Spinal cord (tissue), 10 donors: ENCODE measurements around the gene MTHFSD. TPM values are rescaled to one million over a fixed set of nuclear protein-coding genes. Genes with fewer than 3 reads are reported as not detected.

Experiments
- DNase-seq, 6 donors: peaks; one replicate each; pipeline versions ENCODE4 v3.0.0 to v3.0.0-alpha.2; 2013 to 2015; ENCODE audit warnings: low spot score in 6 of 6, low read depth in 4 of 6
- H3K27ac ChIP-seq: one replicate; pipeline ENCODE4 v1.5.1; 2013; ENCODE audit warnings: low read depth, low read length, control low read depth
- H3K27me3 ChIP-seq: one replicate; pipeline ENCODE4 v1.6.1; 2013; ENCODE audit warnings: low read length; ENCODE audit not compliant: control insufficient read depth, insufficient read depth
- H3K36me3 ChIP-seq: one replicate; pipeline ENCODE4 v1.6.1; 2013; ENCODE audit warnings: low read length; ENCODE audit not compliant: control insufficient read depth, insufficient read depth
- H3K4me1 ChIP-seq: one replicate; pipeline ENCODE4 v1.6.1; 2013; ENCODE audit warnings: low read length; ENCODE audit not compliant: control insufficient read depth, insufficient read depth
- H3K4me3 ChIP-seq: one replicate; pipeline ENCODE4 v1.5.1; 2013; ENCODE audit warnings: low read depth, low read length, control low read depth
- H3K9me3 ChIP-seq: one replicate; pipeline ENCODE4 v1.6.1; 2013; ENCODE audit warnings: low read length; ENCODE audit not compliant: control insufficient read depth, insufficient read depth
- WGBS: methylation state at CpG from one replicate; pipeline ENCODE4 v1.1.5; 2013; ENCODE audit warnings: missing lambda C conversion rate; ENCODE audit not compliant: insufficient coverage; 5-methylcytosine and 5-hydroxymethylcytosine counted together
- polyA plus RNA-seq, 2 donors: library from polyadenylated mRNA; unstranded; fragments of 120-200 nt; gene quantifications; one replicate each; pipeline ENCODE4 v1.2.1, GENCODE V29; 2013; ENCODE audit not compliant: insufficient read length in 2 of 2
- total RNA-seq, 2 donors: library from RNA; depleted of rRNA in 1 of 2; stranded (reverse); fragments of 120-200 nt in 1 of 2; fragments of >200 nt in 1 of 2; gene quantifications; one replicate each; pipeline versions ENCODE4 v1.2.3 to v1.2.4, GENCODE V29; 2013 to 2014
- donor health status: healthy.

Gene MTHFSD
- total and polyA plus RNA-seq, 4 donors = 16.2 to 20.6 (median 19.5) TPM

GRCh38 chr16:86492267-86492960, 62.6 kb downstream of the MTHFSD start:
- Histone ChIP-seq H3K9me3 (no peaks in the 10 kb centered on the region), H3K36me3 (no peaks in the 10 kb centered on the region), H3K4me3 (no peak overlapping the region), H3K4me1 (peaks cover 23% of the 10 kb centered on the region), H3K27me3 (peaks cover 85% of the 10 kb centered on the region), H3K27ac (no peak overlapping the region)
- whole genome bisulfite sequencing = 42% methylated on average over 2 of the region's 4 CpGs
- DNase-seq = no peak

- peak in 2 of 6 donors; percentile 53 to 57 for DNase-seq
- Histone ChIP-seq H3K4me1 (peaks cover 23% of the 10 kb centered on the region), H3K4me3 (no peak overlapping the region), H3K27me3 (peaks cover 80% of the 10 kb centered on the region), H3K27ac (no peak overlapping the region), H3K9me3 (no peaks in the 10 kb centered on the region), H3K36me3 (no peaks in the 10 kb centered on the region)
- WGBS = 17% methylated on average over 3 of the region's 7 CpGs
Observed at GRCh38 chr16:86491640-86492023, 63.4 kb downstream of the MTHFSD start.

GRCh38 chr16:86490859-86491639, 64.0 kb downstream of the MTHFSD start:
- Histone ChIP-seq H3K27me3 (peaks cover 78% of the 10 kb centered on the region), H3K27ac (no peak overlapping the region), H3K4me1 (peaks cover 23% of the 10 kb centered on the region), H3K36me3 (no peaks in the 10 kb centered on the region), H3K4me3 (no peak overlapping the region), H3K9me3 (no peaks in the 10 kb centered on the region)
- 58% methylated on average over 11 of the region's 13 CpGs for WGBS
- DNase-seq = no peak

- H3K27ac ChIP-seq = no peak overlapping the region
- H3K27me3 ChIP-seq = peaks cover 44% of the 10 kb centered on the region
- no peak for DNase-seq
- H3K4me3 ChIP-seq = no peak overlapping the region
- peaks cover 1% of the 10 kb centered on the region for H3K4me1 ChIP-seq
- H3K9me3 ChIP-seq = peaks cover 5% of the 10 kb centered on the region
- WGBS = 71% methylated on average over 3 of the region's 3 CpGs
- no peaks in the 10 kb centered on the region for H3K36me3 ChIP-seq
Observed at GRCh38 chr16:86485746-86486145, 69.3 kb downstream of the MTHFSD start.

GRCh38 chr16:86484240-86484639, 70.8 kb downstream of the MTHFSD start:
- H3K9me3 ChIP-seq = peaks cover 5% of the 10 kb centered on the region
- H3K4me3 ChIP-seq = no peak overlapping the region
- no peak for DNase-seq
- 77% methylated on average over 3 of the region's 5 CpGs for WGBS
- no peak overlapping the region for H3K27ac ChIP-seq
- peaks cover 7% of the 10 kb centered on the region for H3K4me1 ChIP-seq
- no peaks in the 10 kb centered on the region for H3K36me3 ChIP-seq
- H3K27me3 ChIP-seq = peaks cover 33% of the 10 kb centered on the region

- no peaks in the 10 kb centered on the region for H3K36me3 ChIP-seq
- peaks cover 28% of the 10 kb centered on the region for H3K27me3 ChIP-seq
- H3K9me3 ChIP-seq = peaks cover 5% of the 10 kb centered on the region
- no peak overlapping the region for H3K27ac ChIP-seq
- H3K4me3 ChIP-seq = no peak overlapping the region
- no peak for DNase-seq
- peaks cover 7% of the 10 kb centered on the region for H3K4me1 ChIP-seq
- 96% methylated on average over 2 of the region's 3 CpGs for WGBS
Observed at GRCh38 chr16:86481607-86482006, 73.4 kb downstream of the MTHFSD start.

GRCh38 chr16:86480444-86480843, 74.6 kb downstream of the MTHFSD start:
- WGBS = 33% methylated on average over 13 of the region's 15 CpGs
- no peak overlapping the region for H3K4me3 ChIP-seq
- H3K27me3 ChIP-seq = peaks cover 18% of the 10 kb centered on the region
- DNase-seq = no peak
- peaks cover 7% of the 10 kb centered on the region for H3K4me1 ChIP-seq
- no peaks in the 10 kb centered on the region for H3K36me3 ChIP-seq
- H3K9me3 ChIP-seq = peaks cover 5% of the 10 kb centered on the region
- no peak overlapping the region for H3K27ac ChIP-seq

Other genes with a start within 250 kb of the MTHFSD start
- gene FOXF1, start 44.7 kb downstream of the MTHFSD start, total RNA-seq = under 1 TPM; 0.66 to 0.69 TPM
- 1 to 10 TPM; 1.5 to 1.7 TPM for gene FOXF1, start 44.7 kb downstream of the MTHFSD start, polyA plus RNA-seq
- gene FOXC2, start 11.6 kb upstream of the MTHFSD start, total RNA-seq = 10 to 100 TPM in 1 of 2 donors, 1 to 10 TPM in 1; 9.6 to 17.5 TPM
- gene FOXC2, start 11.6 kb upstream of the MTHFSD start, polyA plus RNA-seq = 10 to 100 TPM in 1 of 2 donors, 1 to 10 TPM in 1; 4.7 to 31.1 TPM
- 1 to 10 TPM; 3.9 to 8.9 TPM for gene FOXL1, start 23.3 kb upstream of the MTHFSD start, total RNA-seq
- gene FOXL1, start 23.3 kb upstream of the MTHFSD start, polyA plus RNA-seq = 1 to 10 TPM; 2.2 to 3.1 TPM